DOHH2 (cell line): ENCODE data around the gene PRKAR2B.

Experiments
- H3F3A ChIP-seq: fragments of 200-600 bp; sonication (generic), shearing (Covaris generic); 2 replicates; pipeline ENCODE4 v1.6.0; 2016; ENCODE audit warnings: antibody characterized with exemption, mild to moderate bottlenecking; ENCODE audit not compliant: control insufficient read depth, insufficient read depth
- H3K27ac ChIP-seq: fragments of 200-600 bp; sonication (generic); 2 replicates; pipeline ENCODE4 v1.5.1; 2014; ENCODE audit warnings: low read depth, mild to moderate bottlenecking, low read length, moderate library complexity
- H3K27me3 ChIP-seq: fragments of 200-600 bp; sonication (generic); 2 replicates; pipeline ENCODE4 v1.6.1; 2014; ENCODE audit warnings: mild to moderate bottlenecking, low read length, mixed read lengths; ENCODE audit not compliant: control insufficient read depth
- H3K36me3 ChIP-seq: fragments of 200-600 bp; sonication (generic); 2 replicates; pipeline ENCODE4 v1.6.1; 2014; ENCODE audit warnings: mild to moderate bottlenecking, low read length, moderate library complexity, mixed read lengths; ENCODE audit not compliant: control insufficient read depth
- H3K4me1 ChIP-seq: fragments of 200-600 bp; sonication (generic); 2 replicates; pipeline ENCODE4 v1.6.1; 2014; ENCODE audit warnings: mild to moderate bottlenecking, low read length, mixed read lengths; ENCODE audit not compliant: control insufficient read depth
- H3K4me2 ChIP-seq: fragments of 200-600 bp; sonication (generic); 2 replicates; pipeline ENCODE4 v1.6.0; 2014; ENCODE audit warnings: mild to moderate bottlenecking, low read length, moderate library complexity
- H3K4me3 ChIP-seq: fragments of 200-600 bp; sonication (generic); 2 replicates; pipeline ENCODE4 v1.5.1; 2014; ENCODE audit warnings: mild to moderate bottlenecking, low read length, mixed read lengths
- H3K79me2 ChIP-seq: fragments of 200-600 bp; sonication (generic); 2 replicates; pipeline ENCODE4 v1.6.1; 2014; ENCODE audit warnings: mild to moderate bottlenecking, low read length, mixed read lengths; ENCODE audit not compliant: control insufficient read depth
- H3K9me2 ChIP-seq: fragments of 200-600 bp; sonication (generic); replicated peaks from 2 replicates; pipeline ENCODE4 v1.6.1; 2014; ENCODE audit warnings: mild to moderate bottlenecking, low read length, mixed read lengths; ENCODE audit not compliant: control insufficient read depth
- H3K9me3 ChIP-seq: fragments of 200-600 bp; sonication (generic); 2 replicates; pipeline ENCODE4 v1.6.1; 2014; ENCODE audit warnings: antibody characterized with exemption, low read length, mixed read lengths; ENCODE audit not compliant: control insufficient read depth, insufficient read depth
- H4K20me1 ChIP-seq: fragments of 200-600 bp; sonication (generic); 2 replicates; pipeline ENCODE4 v1.6.0; 2014; ENCODE audit warnings: low read depth, mild to moderate bottlenecking, antibody characterized with exemption, low read length, moderate library complexity; ENCODE audit not compliant: control insufficient read depth, insufficient read depth
- CTCF ChIP-seq: fragments of 200-600 bp; sonication (generic); IDR thresholded peaks from one replicate; pipeline ENCODE4 v1.5.1; 2014; ENCODE audit warnings: antibody characterized with exemption, mild to moderate bottlenecking, low read depth, low read length; ENCODE audit not compliant: poor library complexity, severe bottlenecking
- EZH2phosphoT487 ChIP-seq: fragments of 200-600 bp; sonication (generic); IDR thresholded peaks from 2 replicates; pipeline ENCODE4 v1.6.1; 2017; ENCODE audit warnings: borderline replicate concordance, mild to moderate bottlenecking, antibody characterized with exemption, low read length, moderate library complexity, mixed read lengths

PRKAR2B gene

GRCh38 chr7:107075863-107076574 lies 31.5 kb downstream of the PRKAR2B start:
- Histone ChIP-seq H4K20me1 (no peaks in the 10 kb centered on the region), H3K4me2 (no peak overlapping the region), H3K27me3 (no peaks in the 10 kb centered on the region), H3K4me3 (no peak overlapping the region), H3K36me3 (peaks cover 22% of the 10 kb centered on the region), H3F3A (peaks cover 6% of the 10 kb centered on the region; the same call in 1 of the 2 replicates), H3K4me1 (peaks cover 16% of the 10 kb centered on the region), H3K79me2 (peaks cover 43% of the 10 kb centered on the region), H3K27ac (no peak overlapping the region), H3K9me2 (no peaks in the 10 kb centered on the region), H3K9me3 (no peaks in the 10 kb centered on the region)
- no peak for TF ChIP-seq EZH2phosphoT487
- TF ChIP-seq CTCF, result no peak

GRCh38 chr7:107076781-107077698 lies 32.5 kb downstream of the PRKAR2B start:
- no peak overlapping the region for H3K27ac ChIP-seq

GRCh38 chr7:107077699-107078516 lies 33.4 kb downstream of the PRKAR2B start:
- H3K4me3 ChIP-seq, result no peak overlapping the region
- no peaks in the 10 kb centered on the region for H3K9me2 ChIP-seq
- H3K4me1 ChIP-seq, result peaks cover 34% of the 10 kb centered on the region
- H3K9me3 ChIP-seq, result no peaks in the 10 kb centered on the region
- H3K4me2 ChIP-seq, result no peak overlapping the region
- no peak overlapping the region for H3K27ac ChIP-seq
- H3K79me2 ChIP-seq, result peaks cover 53% of the 10 kb centered on the region
- H3K27me3 ChIP-seq, result no peaks in the 10 kb centered on the region
- H3F3A ChIP-seq, result no peaks in the 10 kb centered on the region
- H4K20me1 ChIP-seq, result no peaks in the 10 kb centered on the region
- TF ChIP-seq CTCF, result no peak
- TF ChIP-seq EZH2phosphoT487, result no peak
- peaks cover 19% of the 10 kb centered on the region for H3K36me3 ChIP-seq

More at GRCh38 chr7:107076781-107077698, 32.5 kb downstream of the PRKAR2B start:
- no peak overlapping the region for H3K4me3 ChIP-seq
- TF ChIP-seq CTCF (no peak), EZH2phosphoT487 (no peak)
- H3K27me3 ChIP-seq, result no peaks in the 10 kb centered on the region
- H3F3A ChIP-seq, result peaks cover 6% of the 10 kb centered on the region; the same call in 1 of the 2 replicates
- no peaks in the 10 kb centered on the region for H3K9me3 ChIP-seq
- H4K20me1 ChIP-seq, result no peaks in the 10 kb centered on the region
- H3K36me3 ChIP-seq, result peaks cover 19% of the 10 kb centered on the region
- peaks cover 26% of the 10 kb centered on the region for H3K4me1 ChIP-seq
- H3K9me2 ChIP-seq, result no peaks in the 10 kb centered on the region
- H3K4me2 ChIP-seq, result no peak overlapping the region
- H3K79me2 ChIP-seq, result peaks cover 48% of the 10 kb centered on the region
